Astrocyte (in vitro differentiated cells and primary cell): Measurements from ENCODE around the gene GPX7.

Experiments
- EZH2 ChIP-seq: IDR thresholded peaks from 2 replicates; pipeline ENCODE4 v1.6.1; 2012; ENCODE audit warnings: mild to moderate bottlenecking, low read length, inconsistent platforms; ENCODE audit not compliant: insufficient read depth
- TF ChIP-seq, protein P1 (sequence below): IDR thresholded peaks from 2 replicates; pipeline ENCODE4 v1.5.1; 2011; ENCODE audit warnings: low read depth, mild to moderate bottlenecking, inconsistent platforms, low read length, moderate library complexity; ENCODE audit not compliant: insufficient read depth

DNA sequence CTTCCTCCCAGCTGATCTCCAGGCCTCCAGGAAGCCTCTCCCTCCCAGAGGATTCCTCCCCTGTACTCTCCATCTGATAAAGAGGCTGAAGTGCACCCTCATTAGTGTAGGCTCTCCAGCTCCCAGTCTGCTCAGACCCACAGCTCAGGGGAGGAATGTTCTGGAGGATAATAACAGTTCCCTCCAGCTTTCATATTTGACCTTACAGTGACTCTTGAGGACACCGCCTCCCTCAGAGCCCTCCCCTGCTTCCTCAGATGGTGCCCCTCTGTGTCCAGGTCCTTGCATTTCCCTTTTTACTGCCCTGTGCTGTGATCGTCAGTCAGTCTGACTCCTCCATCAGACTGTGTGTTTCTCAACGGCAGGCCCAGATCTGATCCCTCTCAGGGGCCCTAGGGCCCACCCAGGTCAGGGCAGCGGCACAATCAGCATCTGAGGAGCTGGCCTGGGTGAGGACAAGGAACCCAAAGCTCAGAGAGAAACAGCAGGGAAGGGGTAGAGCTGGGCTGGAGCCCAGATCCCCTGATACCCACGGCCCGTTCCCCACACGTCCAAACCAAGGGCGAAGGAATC is 29.7 kb downstream of the GPX7 start:
- TF ChIP-seq, protein P1, sequence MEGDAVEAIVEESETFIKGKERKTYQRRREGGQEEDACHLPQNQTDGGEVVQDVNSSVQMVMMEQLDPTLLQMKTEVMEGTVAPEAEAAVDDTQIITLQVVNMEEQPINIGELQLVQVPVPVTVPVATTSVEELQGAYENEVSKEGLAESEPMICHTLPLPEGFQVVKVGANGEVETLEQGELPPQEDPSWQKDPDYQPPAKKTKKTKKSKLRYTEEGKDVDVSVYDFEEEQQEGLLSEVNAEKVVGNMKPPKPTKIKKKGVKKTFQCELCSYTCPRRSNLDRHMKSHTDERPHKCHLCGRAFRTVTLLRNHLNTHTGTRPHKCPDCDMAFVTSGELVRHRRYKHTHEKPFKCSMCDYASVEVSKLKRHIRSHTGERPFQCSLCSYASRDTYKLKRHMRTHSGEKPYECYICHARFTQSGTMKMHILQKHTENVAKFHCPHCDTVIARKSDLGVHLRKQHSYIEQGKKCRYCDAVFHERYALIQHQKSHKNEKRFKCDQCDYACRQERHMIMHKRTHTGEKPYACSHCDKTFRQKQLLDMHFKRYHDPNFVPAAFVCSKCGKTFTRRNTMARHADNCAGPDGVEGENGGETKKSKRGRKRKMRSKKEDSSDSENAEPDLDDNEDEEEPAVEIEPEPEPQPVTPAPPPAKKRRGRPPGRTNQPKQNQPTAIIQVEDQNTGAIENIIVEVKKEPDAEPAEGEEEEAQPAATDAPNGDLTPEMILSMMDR = no peak
- no peak for TF ChIP-seq EZH2
